Caco-2 (cell line): ENCODE measurements around the gene CLDN24. TPM values are rescaled to one million over a fixed set of nuclear protein-coding genes. Genes with fewer than 3 reads are reported as not detected.

Source experiments
- BruUV-seq: library from RNA; stranded (reverse); fragments of 400-500 nt; replicated peaks from 2 replicates; lab custom pipeline; 2021; lab: Mats Ljungman, UMichigan
- CTCF ChIA-PET: fragments of 300-600 bp; sonication (Branson Sonifier 250); formaldehyde crosslinking; loops from one replicate; lab custom pipeline; 2022; ENCODE audit warnings: antibody characterized with exemption; lab: Charles Lee
- POLR2A ChIA-PET: fragments of 300-600 bp; sonication (Branson Sonifier 250); formaldehyde crosslinking; loops from one replicate; lab custom pipeline; 2022; ENCODE audit warnings: antibody characterized with exemption; lab: Charles Lee
- DNase-seq, 2 experiments: peaks; one replicate each; pipeline versions ENCODE4 v3.0.0 to v3.0.0-alpha.2; 2020 to 2022
- H3K27me3 ChIP-seq: replicated peaks from 2 replicates; pipeline ENCODE4 v1.6.0; 2011; ENCODE audit warnings: low read length; ENCODE audit not compliant: control insufficient read depth, insufficient read depth
- H3K36me3 ChIP-seq: 2 replicates; pipeline ENCODE4 v1.5.1; 2011; ENCODE audit warnings: low read length; ENCODE audit not compliant: control insufficient read depth, insufficient read depth
- H3K4me1 ChIP-seq: fragments of 250-450 bp; sonication (Bioruptor Pico); 2 replicates; pipeline ENCODE4 v1.5.1; 2020; ENCODE audit warnings: mild to moderate bottlenecking
- H3K4me3 ChIP-seq: 2 replicates; pipeline ENCODE4 v1.5.1; 2011; ENCODE audit warnings: low read depth, mild to moderate bottlenecking, control low read depth, low read length
- H3K9me3 ChIP-seq: fragments of 250-450 bp; sonication (Bioruptor Pico); 2 replicates; pipeline ENCODE4 v1.5.1; 2020; ENCODE audit warnings: mild to moderate bottlenecking, moderate library complexity
- H3K27ac Mint-ChIP-seq: one replicate; pipeline ENCODE4 v1.8.0; 2022; ENCODE audit warnings: mixed read lengths; ENCODE audit not compliant: unreplicated experiment
- H3K27me3 Mint-ChIP-seq: one replicate; pipeline ENCODE4 v1.8.0; 2022; ENCODE audit warnings: mixed read lengths; ENCODE audit not compliant: insufficient read depth, unreplicated experiment
- H3K36me3 Mint-ChIP-seq: one replicate; pipeline ENCODE4 v1.8.0; 2022; ENCODE audit warnings: mild to moderate bottlenecking, mixed read lengths; ENCODE audit not compliant: insufficient read depth, unreplicated experiment
- H3K4me1 Mint-ChIP-seq: one replicate; pipeline ENCODE4 v1.8.0; 2022; ENCODE audit warnings: low read depth, mixed read lengths; ENCODE audit not compliant: unreplicated experiment
- H3K4me3 Mint-ChIP-seq: one replicate; pipeline ENCODE4 v1.8.0; 2022; ENCODE audit warnings: mild to moderate bottlenecking, moderate library complexity, mixed read lengths; ENCODE audit not compliant: unreplicated experiment
- H3K9me3 Mint-ChIP-seq: one replicate; pipeline ENCODE4 v1.8.0; 2022; ENCODE audit warnings: mixed read lengths; ENCODE audit not compliant: unreplicated experiment
- intact Hi-C: fragments of 100-400 bp; cut with micrococcal nuclease; formaldehyde crosslinking; loops from one replicate; pipeline ENCODE4 v1.10.0; 2022; ENCODE audit not compliant: unreplicated experiment
- total RNA-seq: library from RNA; stranded (reverse); gene quantifications from 2 replicates; pipeline ENCODE4 v1.2.3, GENCODE V29; 2022
- TF ChIP-seq, protein P1 (sequence below), 2 experiments: fragments of 200-600 bp in 1 of 2; IDR thresholded peaks; 1 replicate in 1 of 2; 2 replicates in 1 of 2; pipeline versions ENCODE4 v1.5.1 to v1.8.0; 2011 to 2022; ENCODE audit warnings: antibody characterized with exemption in 1 of 2, control low read depth in 1 of 2, inconsistent platforms in 1 of 2, low read depth in 1 of 2, low read length in 1 of 2, mild to moderate bottlenecking in 1 of 2, moderate library complexity in 1 of 2; ENCODE audit not compliant: insufficient read depth in 1 of 2, severe bottlenecking in 1 of 2, unreplicated experiment in 1 of 2

CLDN24 gene
- total RNA-seq, 1 experiment from 2014 or later = not detected

DNA sequence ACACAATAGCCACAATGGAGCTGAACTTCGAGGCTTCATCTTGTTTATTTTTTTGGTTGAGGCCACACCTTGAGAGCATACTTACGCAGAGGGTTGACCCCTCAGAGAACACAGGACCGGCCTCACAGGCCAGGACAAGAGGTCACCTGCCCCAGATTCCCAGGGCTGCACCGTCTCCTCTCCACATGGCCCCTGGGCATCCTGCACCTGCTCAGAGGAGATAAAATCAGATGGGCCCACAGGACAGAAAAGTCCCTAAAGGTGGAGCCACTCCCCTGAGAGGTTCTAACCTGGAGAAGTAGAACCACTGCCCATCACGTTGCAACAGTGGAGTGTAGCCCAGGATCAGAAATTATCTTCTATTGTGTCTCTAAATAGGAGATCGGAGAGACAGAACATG is 1.1 kb upstream of the CLDN24 start:
- no peak overlapping the region for H3K4me3 ChIP-seq
- H3K36me3 ChIP-seq = no peaks in the 10 kb centered on the region
- Mint-ChIP-seq H3K9me3 (no peaks in the 10 kb centered on the region), H3K4me1 (peaks cover 1% of the 10 kb centered on the region), H3K4me3 (no peak overlapping the region), H3K27me3 (no peaks in the 10 kb centered on the region), H3K27ac (peak overlapping the region; percentile 32), H3K36me3 (peaks cover 69% of the 10 kb centered on the region)
- H3K9me3 ChIP-seq = 0 out of 2 replicates have a peak, but pooled peaks cover 8% of the 10 kb centered on the region
- intact Hi-C loops = no loop called here
- CTCF ChIA-PET = no interaction called here
- BruUV-seq = no TSS peak
- TF ChIP-seq, protein P1, sequence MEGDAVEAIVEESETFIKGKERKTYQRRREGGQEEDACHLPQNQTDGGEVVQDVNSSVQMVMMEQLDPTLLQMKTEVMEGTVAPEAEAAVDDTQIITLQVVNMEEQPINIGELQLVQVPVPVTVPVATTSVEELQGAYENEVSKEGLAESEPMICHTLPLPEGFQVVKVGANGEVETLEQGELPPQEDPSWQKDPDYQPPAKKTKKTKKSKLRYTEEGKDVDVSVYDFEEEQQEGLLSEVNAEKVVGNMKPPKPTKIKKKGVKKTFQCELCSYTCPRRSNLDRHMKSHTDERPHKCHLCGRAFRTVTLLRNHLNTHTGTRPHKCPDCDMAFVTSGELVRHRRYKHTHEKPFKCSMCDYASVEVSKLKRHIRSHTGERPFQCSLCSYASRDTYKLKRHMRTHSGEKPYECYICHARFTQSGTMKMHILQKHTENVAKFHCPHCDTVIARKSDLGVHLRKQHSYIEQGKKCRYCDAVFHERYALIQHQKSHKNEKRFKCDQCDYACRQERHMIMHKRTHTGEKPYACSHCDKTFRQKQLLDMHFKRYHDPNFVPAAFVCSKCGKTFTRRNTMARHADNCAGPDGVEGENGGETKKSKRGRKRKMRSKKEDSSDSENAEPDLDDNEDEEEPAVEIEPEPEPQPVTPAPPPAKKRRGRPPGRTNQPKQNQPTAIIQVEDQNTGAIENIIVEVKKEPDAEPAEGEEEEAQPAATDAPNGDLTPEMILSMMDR (IDR thresholded peaks at IDR 0.05; ENCODE audit: insufficient read depth in 1 of 2, low read depth in 1 of 2, low read length in 1 of 2, severe bottlenecking in 1 of 2, unreplicated experiment in 1 of 2) = no peak
- DNase-seq = peak in 1 of 2 experiments; percentile 57
- H3K4me1 ChIP-seq = no peaks in the 10 kb centered on the region
- POLR2A ChIA-PET = no interaction called here
- H3K27me3 ChIP-seq = no peaks in the 10 kb centered on the region

DNA sequence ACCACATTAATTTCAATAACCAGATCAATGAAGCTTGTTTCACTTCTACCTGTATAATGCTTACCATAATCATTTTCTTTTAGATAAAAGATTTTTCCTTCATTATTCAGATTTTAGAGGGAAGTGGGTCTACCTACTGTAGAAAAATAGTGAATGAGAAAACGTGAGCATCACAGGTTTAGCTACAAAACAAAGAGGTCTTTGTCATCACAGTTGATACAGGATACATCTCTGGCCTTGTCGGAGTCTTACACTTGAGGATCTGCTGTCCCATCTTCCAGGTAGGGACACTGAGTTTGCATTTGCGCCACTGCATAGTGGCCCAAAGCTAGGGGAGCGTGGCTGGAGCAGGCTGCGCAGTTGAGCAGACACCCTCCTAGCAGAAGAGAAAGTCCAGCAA is 710 bp downstream of the CLDN24 start:
- 0 out of 2 replicates have a peak, but pooled peaks cover 8% of the 10 kb centered on the region for H3K9me3 ChIP-seq
- H3K27ac Mint-ChIP-seq = no peak overlapping the region
- intact Hi-C loops = no loop called here
- no peaks in the 10 kb centered on the region for H3K4me1 ChIP-seq
- H3K36me3 ChIP-seq = no peaks in the 10 kb centered on the region
- DNase-seq = no peak
- H3K27me3 ChIP-seq = no peaks in the 10 kb centered on the region
- TF ChIP-seq, protein P1 (IDR thresholded peaks at IDR 0.05; ENCODE audit: insufficient read depth in 1 of 2, low read depth in 1 of 2, low read length in 1 of 2, severe bottlenecking in 1 of 2, unreplicated experiment in 1 of 2) = no peak
- no peak overlapping the region for H3K4me3 Mint-ChIP-seq
- peaks cover 62% of the 10 kb centered on the region for H3K36me3 Mint-ChIP-seq
- H3K4me1 Mint-ChIP-seq = no peaks in the 10 kb centered on the region
- CTCF ChIA-PET = no interaction called here
- POLR2A ChIA-PET = no interaction called here
- BruUV-seq = no TSS peak
- no peaks in the 10 kb centered on the region for H3K27me3 Mint-ChIP-seq
- H3K9me3 Mint-ChIP-seq = no peaks in the 10 kb centered on the region
- H3K4me3 ChIP-seq = no peak overlapping the region

DNA sequence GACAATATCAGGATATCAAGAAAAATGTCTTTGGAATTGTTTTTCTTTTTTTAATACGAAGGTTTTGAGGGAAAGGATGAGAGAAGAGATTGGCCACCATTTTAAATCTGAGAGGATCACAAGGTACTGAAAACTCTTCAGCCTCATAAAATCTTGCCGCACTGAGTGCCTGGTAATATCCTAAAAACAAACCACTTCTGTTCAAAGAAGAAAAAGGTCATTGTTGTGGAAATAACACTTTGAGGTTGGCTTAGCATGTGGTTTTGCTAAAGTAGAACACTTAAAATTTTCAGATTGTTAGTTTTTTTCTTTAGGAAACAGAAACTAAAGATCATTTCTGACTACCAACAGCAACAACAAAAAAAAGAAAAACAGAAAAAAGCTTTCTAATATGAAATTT is 1.1 kb downstream of the CLDN24 start:
- CTCF ChIA-PET = no interaction called here
- no peak for DNase-seq
- Mint-ChIP-seq H3K4me1 (no peaks in the 10 kb centered on the region), H3K9me3 (no peaks in the 10 kb centered on the region), H3K27ac (no peak overlapping the region), H3K27me3 (no peaks in the 10 kb centered on the region), H3K4me3 (no peak overlapping the region), H3K36me3 (peaks cover 62% of the 10 kb centered on the region)
- no TSS peak for BruUV-seq
- TF ChIP-seq, protein P1 (IDR thresholded peaks at IDR 0.05; ENCODE audit: insufficient read depth in 1 of 2, low read depth in 1 of 2, low read length in 1 of 2, severe bottlenecking in 1 of 2, unreplicated experiment in 1 of 2) = no peak
- H3K9me3 ChIP-seq = 0 out of 2 replicates have a peak, but pooled peaks cover 6% of the 10 kb centered on the region
- no peaks in the 10 kb centered on the region for H3K36me3 ChIP-seq
- H3K27me3 ChIP-seq = no peaks in the 10 kb centered on the region
- no peaks in the 10 kb centered on the region for H3K4me1 ChIP-seq
- no peak overlapping the region for H3K4me3 ChIP-seq
- POLR2A ChIA-PET = no interaction called here
- intact Hi-C loops = no loop called here
